ENCODE data around the gene CACNA1A. TPM values are rescaled to one million over a fixed set of nuclear protein-coding genes. Genes with fewer than 3 reads are reported as not detected.
"Not testable (repeated sequence)": the region's sequence is repeated elsewhere in the genome, so short reads cannot be mapped to it uniquely, and the experiment has no call there.

The CACNA1A gene
- total and polyA plus RNA-seq, 3 donors from 2014 or later = 9.7 to 22.5 (median 21.8) TPM

DNA sequence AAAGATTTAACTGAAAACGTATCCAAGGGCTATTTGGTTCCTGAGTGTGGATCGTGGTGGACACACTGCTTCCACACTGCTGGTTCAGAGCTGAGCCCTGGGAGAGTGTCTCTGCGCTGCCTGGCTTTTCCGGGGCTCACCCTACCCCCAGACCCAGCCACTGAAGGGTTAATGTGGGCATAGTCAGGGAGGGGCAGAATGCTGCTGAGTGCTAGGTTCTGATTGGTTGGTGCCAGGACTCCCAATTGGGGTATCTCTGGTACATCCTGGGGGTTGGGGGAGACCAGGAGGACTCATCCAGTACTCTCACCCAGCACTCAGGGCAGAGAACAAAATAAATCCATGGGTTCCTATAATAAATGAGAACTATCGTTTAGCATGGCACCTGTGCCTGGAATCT is 142.3 kb downstream of the CACNA1A start:
- no peaks in the 10 kb centered on the region for H3K27me3 ChIP-seq
- TF ChIP-seq, protein P1, sequence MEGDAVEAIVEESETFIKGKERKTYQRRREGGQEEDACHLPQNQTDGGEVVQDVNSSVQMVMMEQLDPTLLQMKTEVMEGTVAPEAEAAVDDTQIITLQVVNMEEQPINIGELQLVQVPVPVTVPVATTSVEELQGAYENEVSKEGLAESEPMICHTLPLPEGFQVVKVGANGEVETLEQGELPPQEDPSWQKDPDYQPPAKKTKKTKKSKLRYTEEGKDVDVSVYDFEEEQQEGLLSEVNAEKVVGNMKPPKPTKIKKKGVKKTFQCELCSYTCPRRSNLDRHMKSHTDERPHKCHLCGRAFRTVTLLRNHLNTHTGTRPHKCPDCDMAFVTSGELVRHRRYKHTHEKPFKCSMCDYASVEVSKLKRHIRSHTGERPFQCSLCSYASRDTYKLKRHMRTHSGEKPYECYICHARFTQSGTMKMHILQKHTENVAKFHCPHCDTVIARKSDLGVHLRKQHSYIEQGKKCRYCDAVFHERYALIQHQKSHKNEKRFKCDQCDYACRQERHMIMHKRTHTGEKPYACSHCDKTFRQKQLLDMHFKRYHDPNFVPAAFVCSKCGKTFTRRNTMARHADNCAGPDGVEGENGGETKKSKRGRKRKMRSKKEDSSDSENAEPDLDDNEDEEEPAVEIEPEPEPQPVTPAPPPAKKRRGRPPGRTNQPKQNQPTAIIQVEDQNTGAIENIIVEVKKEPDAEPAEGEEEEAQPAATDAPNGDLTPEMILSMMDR (IDR thresholded peaks at IDR 0.05) = no peak
- no peak for TF ChIP-seq POLR2A (IDR thresholded peaks at IDR 0.05)
- WGBS, 2 donors = 81% methylated on average over 5 of the region's 5 CpGs
- no peak overlapping the region for H3K27ac ChIP-seq
- no peaks in the 10 kb centered on the region for H3K36me3 ChIP-seq (ENCODE audit: low read depth, missing control alignments)
- no peaks in the 10 kb centered on the region for H3K4me1 ChIP-seq
- intact Hi-C loops (cut with DNase I; ENCODE audit: low total_unique reads) = no loop called here
- no peak overlapping the region for H3K4me3 ChIP-seq
- H3K9me3 ChIP-seq = no peaks in the 10 kb centered on the region
- no peak for DNase-seq

DNA sequence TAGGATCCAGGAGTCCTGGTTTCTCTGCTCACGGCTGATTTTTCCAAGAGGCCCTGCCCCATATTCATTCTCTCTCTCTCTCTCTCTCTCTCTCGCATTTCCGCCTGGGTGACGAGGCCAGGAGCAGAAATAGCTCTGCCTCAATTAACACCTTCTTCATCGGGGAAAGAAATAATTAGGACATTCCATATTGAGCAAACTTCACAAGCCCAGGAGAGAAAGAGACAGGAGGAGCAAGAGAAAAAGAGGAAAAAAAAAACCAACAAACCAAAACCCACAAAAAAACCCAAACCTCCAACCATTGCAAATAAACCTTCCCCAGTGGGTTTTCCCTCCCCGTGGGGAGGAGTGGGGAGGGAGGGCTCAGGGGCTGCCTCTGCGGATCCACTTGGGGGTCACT is 143.0 kb downstream of the CACNA1A start:
- no peak for TF ChIP-seq POLR2A (IDR thresholded peaks at IDR 0.05)
- TF ChIP-seq, protein P1 (IDR thresholded peaks at IDR 0.05) = no peak
- no peak overlapping the region for H3K27ac ChIP-seq
- H3K4me1 ChIP-seq = no peaks in the 10 kb centered on the region
- H3K4me3 ChIP-seq = no peak overlapping the region
- intact Hi-C loops (cut with DNase I; ENCODE audit: low total_unique reads) = no loop called here
- no peaks in the 10 kb centered on the region for H3K27me3 ChIP-seq
- DNase-seq = no peak
- H3K36me3 ChIP-seq (ENCODE audit: low read depth, missing control alignments) = no peaks in the 10 kb centered on the region
- no peaks in the 10 kb centered on the region for H3K9me3 ChIP-seq
- 52 to 54% methylated on average over 7 of the region's 7 CpGs for WGBS, 2 donors

DNA sequence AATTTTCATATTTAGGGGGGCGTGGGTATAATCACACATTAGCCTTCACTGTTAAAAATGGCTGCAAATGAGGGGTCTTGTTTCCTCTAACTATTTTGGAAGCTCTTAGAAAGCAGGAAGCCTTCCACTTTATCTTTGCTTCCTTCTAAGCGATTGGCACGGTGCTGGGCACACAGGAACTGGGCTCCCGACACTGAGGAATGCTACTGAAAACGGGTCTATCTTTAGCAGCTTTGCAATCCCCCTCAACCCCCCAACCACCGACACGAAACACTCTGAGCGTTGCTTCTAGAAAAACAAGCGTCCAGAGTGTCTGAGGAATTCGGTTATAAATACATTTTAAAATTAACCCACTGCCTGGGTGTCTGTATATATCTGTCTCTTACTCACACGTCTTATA is 143.6 kb downstream of the CACNA1A start:
- no peak for DNase-seq
- Histone ChIP-seq H3K27me3 (no peaks in the 10 kb centered on the region), H3K4me3 (no peak overlapping the region), H3K4me1 (no peaks in the 10 kb centered on the region), H3K9me3 (no peaks in the 10 kb centered on the region), H3K36me3 (ENCODE audit: low read depth, missing control alignments) (no peaks in the 10 kb centered on the region), H3K27ac (no peak overlapping the region)
- intact Hi-C loops (cut with DNase I; ENCODE audit: low total_unique reads) = no loop called here
- TF ChIP-seq, protein P1 (IDR thresholded peaks at IDR 0.05) = no peak
- TF ChIP-seq POLR2A (IDR thresholded peaks at IDR 0.05) = no peak
- WGBS, 2 donors = 76 to 79% methylated on average over 11 of the region's 11 CpGs

DNA sequence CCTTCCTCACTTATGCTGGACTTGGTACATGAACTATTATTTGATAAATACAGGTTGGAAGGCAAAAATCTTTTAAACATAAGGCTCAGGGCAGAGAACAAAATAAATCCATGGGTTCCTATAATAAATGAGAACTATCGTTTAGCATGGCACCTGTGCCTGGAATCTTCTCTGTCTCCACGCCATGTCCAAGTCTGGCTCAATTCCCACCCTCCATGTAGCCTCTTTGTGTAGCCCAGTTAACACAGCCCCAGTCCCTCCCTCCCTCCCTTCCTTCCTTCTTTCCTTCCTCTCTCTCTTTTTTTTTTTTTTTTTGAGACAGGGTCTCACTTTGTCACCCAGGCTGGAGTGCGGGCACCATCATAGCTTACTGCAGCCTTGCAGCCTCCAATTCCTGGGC is 144.6 kb downstream of the CACNA1A start:
- H3K36me3 ChIP-seq (ENCODE audit: low read depth, missing control alignments); H3K9me3 ChIP-seq; H3K27me3 ChIP-seq; H3K27ac ChIP-seq; DNase-seq; intact Hi-C loops (cut with DNase I; ENCODE audit: low total_unique reads); H3K4me3 ChIP-seq; H3K4me1 ChIP-seq: not testable (repeated sequence)
- 76 to 92% methylated on average over 3 of the region's 3 CpGs for WGBS, 2 donors

DNA sequence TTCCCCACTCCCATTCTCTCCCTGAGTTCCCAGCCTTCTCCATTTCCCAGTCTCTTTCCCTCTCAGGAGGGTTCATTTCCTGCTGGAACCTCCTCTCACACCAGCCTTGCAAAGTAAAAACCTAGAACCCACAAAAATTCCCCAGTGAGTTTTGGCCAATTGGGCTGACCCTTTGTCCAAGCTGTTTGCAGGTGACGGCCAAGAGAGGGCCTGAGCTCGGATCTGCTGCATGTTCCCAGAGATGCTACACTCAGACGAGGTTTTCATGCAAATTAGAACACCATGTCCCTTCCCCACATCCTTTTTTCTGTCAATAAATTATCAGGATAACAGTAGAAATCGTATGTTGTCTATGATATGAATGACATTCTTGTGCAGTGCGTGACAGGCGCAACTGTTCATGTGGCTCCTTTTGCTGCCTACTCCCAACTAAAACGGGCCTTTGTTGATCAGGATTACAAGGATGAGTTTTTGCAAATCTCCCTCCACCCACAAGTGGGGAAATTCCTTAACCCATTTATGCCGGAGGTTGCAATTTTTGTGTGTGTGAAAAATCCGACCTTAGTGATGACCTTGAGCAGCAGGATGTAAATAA is 149.5 kb downstream of the CACNA1A start:
- intact Hi-C loops (cut with DNase I; ENCODE audit: low total_unique reads) = no loop called here
- no peak overlapping the region for H3K4me3 ChIP-seq
- no peaks in the 10 kb centered on the region for H3K4me1 ChIP-seq
- WGBS, 2 donors = 57 to 58% methylated on average over 9 of the region's 9 CpGs
- H3K27ac ChIP-seq = no peak overlapping the region
- no peak for TF ChIP-seq POLR2A (IDR thresholded peaks at IDR 0.05)
- TF ChIP-seq, protein P1 (IDR thresholded peaks at IDR 0.05) = no peak
- H3K36me3 ChIP-seq (ENCODE audit: low read depth, missing control alignments) = no peaks in the 10 kb centered on the region
- no peaks in the 10 kb centered on the region for H3K27me3 ChIP-seq
- H3K9me3 ChIP-seq = no peaks in the 10 kb centered on the region
- no peak for DNase-seq
